ENCODE results near the gene CTPS1. TPM values are rescaled to one million over a fixed set of nuclear protein-coding genes. Genes with fewer than 3 reads are reported as not detected.

CTPS1 gene
- total RNA-seq, 2 donors from 2014 or later, result 48.8 to 56.9 TPM

- no peaks in the 10 kb centered on the region for H3K9me3 ChIP-seq (ENCODE audit: control insufficient read depth, low read length, poor library complexity, severe bottlenecking)
- no peak overlapping the region for H3K27ac Mint-ChIP-seq
- H3K36me3 Mint-ChIP-seq (ENCODE audit: low read depth), result peaks cover 22% of the 10 kb centered on the region
- no peak overlapping the region for H3K4me3 Mint-ChIP-seq
- DNase-seq (no peak), ATAC-seq (no peak)
- peaks cover 4% of the 10 kb centered on the region for H3K4me1 Mint-ChIP-seq
- no peaks in the 10 kb centered on the region for H3K27me3 Mint-ChIP-seq
Observed at GRCh38 chr1:40987439-40988276, 8.2 kb downstream of the CTPS1 start.

GRCh38 chr1:40988280-40988679, 8.8 kb downstream of the CTPS1 start:
- ATAC-seq, result no peak
- H3K27me3 Mint-ChIP-seq, result no peaks in the 10 kb centered on the region

GRCh38 chr1:40989066-40989465, 9.6 kb downstream of the CTPS1 start:
- DNase-seq (no peak), ATAC-seq (no peak)
- peaks cover 4% of the 10 kb centered on the region for H3K4me1 Mint-ChIP-seq
- no peak overlapping the region for H3K4me3 Mint-ChIP-seq
- peak overlapping the region; percentile 29 for H3K27ac Mint-ChIP-seq
- H3K27me3 Mint-ChIP-seq, result no peaks in the 10 kb centered on the region
- H3K9me3 ChIP-seq (ENCODE audit: control insufficient read depth, low read length, poor library complexity, severe bottlenecking), result no peaks in the 10 kb centered on the region
- peaks cover 22% of the 10 kb centered on the region for H3K36me3 Mint-ChIP-seq (ENCODE audit: low read depth)

More at GRCh38 chr1:40988280-40988679, 8.8 kb downstream of the CTPS1 start:
- no peak for DNase-seq
- Mint-ChIP-seq H3K27ac (no peak overlapping the region), H3K4me1 (peaks cover 4% of the 10 kb centered on the region), H3K36me3 (ENCODE audit: low read depth) (peaks cover 22% of the 10 kb centered on the region), H3K4me3 (no peak overlapping the region)
- H3K9me3 ChIP-seq (ENCODE audit: control insufficient read depth, low read length, poor library complexity, severe bottlenecking), result no peaks in the 10 kb centered on the region

- no peak for ATAC-seq
- no peaks in the 10 kb centered on the region for H3K27me3 Mint-ChIP-seq
- H3K36me3 Mint-ChIP-seq (ENCODE audit: low read depth), result peaks cover 20% of the 10 kb centered on the region
- peaks cover 7% of the 10 kb centered on the region for H3K4me1 Mint-ChIP-seq
- no peak for DNase-seq
- H3K4me3 Mint-ChIP-seq, result no peak overlapping the region
- no peak overlapping the region for H3K27ac Mint-ChIP-seq
- H3K9me3 ChIP-seq (ENCODE audit: control insufficient read depth, low read length, poor library complexity, severe bottlenecking), result no peaks in the 10 kb centered on the region
Observed at GRCh38 chr1:40997096-40997495, 17.6 kb downstream of the CTPS1 start.

- H3K4me3 Mint-ChIP-seq, result no peak overlapping the region
- DNase-seq, result no peak
- peaks cover 17% of the 10 kb centered on the region for H3K36me3 Mint-ChIP-seq (ENCODE audit: low read depth)
- H3K9me3 ChIP-seq (ENCODE audit: control insufficient read depth, low read length, poor library complexity, severe bottlenecking), result no peaks in the 10 kb centered on the region
- H3K27ac Mint-ChIP-seq, result no peak overlapping the region
- H3K27me3 Mint-ChIP-seq, result no peaks in the 10 kb centered on the region
- ATAC-seq, result no peak
- peaks cover 19% of the 10 kb centered on the region for H3K4me1 Mint-ChIP-seq
Observed at GRCh38 chr1:40998668-40999067, 19.2 kb downstream of the CTPS1 start.

GRCh38 chr1:41003127-41003639, 23.7 kb downstream of the CTPS1 start:
- ATAC-seq (no peak), DNase-seq (no peak)
- H3K4me3 Mint-ChIP-seq, result peak overlapping the region; percentile 28
- no peaks in the 10 kb centered on the region for H3K9me3 ChIP-seq (ENCODE audit: control insufficient read depth, low read length, poor library complexity, severe bottlenecking)
- no peaks in the 10 kb centered on the region for H3K27me3 Mint-ChIP-seq
- H3K27ac Mint-ChIP-seq, result peak overlapping the region; percentile 53
- peaks cover 15% of the 10 kb centered on the region for H3K36me3 Mint-ChIP-seq (ENCODE audit: low read depth)
- peaks cover 19% of the 10 kb centered on the region for H3K4me1 Mint-ChIP-seq

GRCh38 chr1:41003640-41004220, 24.2 kb downstream of the CTPS1 start:
- H3K27ac Mint-ChIP-seq, result peak overlapping the region; percentile 53
- DNase-seq, result peak; percentile 45 to 75 (median 52)
- H3K4me3 Mint-ChIP-seq, result no peak overlapping the region
- H3K9me3 ChIP-seq (ENCODE audit: control insufficient read depth, low read length, poor library complexity, severe bottlenecking), result no peaks in the 10 kb centered on the region
- H3K27me3 Mint-ChIP-seq, result no peaks in the 10 kb centered on the region
- peaks cover 16% of the 10 kb centered on the region for H3K36me3 Mint-ChIP-seq (ENCODE audit: low read depth)
- peaks cover 19% of the 10 kb centered on the region for H3K4me1 Mint-ChIP-seq
- peak; percentile 99 for ATAC-seq

GRCh38 chr1:41005876-41006275, 26.4 kb downstream of the CTPS1 start:
- no peaks in the 10 kb centered on the region for H3K9me3 ChIP-seq (ENCODE audit: control insufficient read depth, low read length, poor library complexity, severe bottlenecking)
- DNase-seq, result no peak
- Mint-ChIP-seq H3K27me3 (no peaks in the 10 kb centered on the region), H3K4me1 (peaks cover 14% of the 10 kb centered on the region), H3K27ac (no peak overlapping the region), H3K4me3 (no peak overlapping the region), H3K36me3 (ENCODE audit: low read depth) (peaks cover 9% of the 10 kb centered on the region)
- ATAC-seq, result no peak

GRCh38 chr1:41006942-41007865, 27.7 kb downstream of the CTPS1 start:
- Mint-ChIP-seq H3K36me3 (ENCODE audit: low read depth) (peaks cover 12% of the 10 kb centered on the region), H3K27ac (peak overlapping the region; percentile 29), H3K4me1 (peaks cover 16% of the 10 kb centered on the region), H3K4me3 (no peak overlapping the region), H3K27me3 (no peaks in the 10 kb centered on the region)
- H3K9me3 ChIP-seq (ENCODE audit: control insufficient read depth, low read length, poor library complexity, severe bottlenecking), result no peaks in the 10 kb centered on the region
- DNase-seq, result no peak
- no peak for ATAC-seq

GRCh38 chr1:41009466-41009865, 30.0 kb downstream of the CTPS1 start:
- no peaks in the 10 kb centered on the region for H3K9me3 ChIP-seq (ENCODE audit: control insufficient read depth, low read length, poor library complexity, severe bottlenecking)
- Mint-ChIP-seq H3K4me3 (no peak overlapping the region), H3K27me3 (no peaks in the 10 kb centered on the region), H3K36me3 (ENCODE audit: low read depth) (peaks cover 12% of the 10 kb centered on the region), H3K4me1 (peaks cover 7% of the 10 kb centered on the region), H3K27ac (no peak overlapping the region)
- ATAC-seq (no peak), DNase-seq (no peak)

GRCh38 chr1:41010345-41010744, 30.8 kb downstream of the CTPS1 start:
- Mint-ChIP-seq H3K4me1 (peaks cover 14% of the 10 kb centered on the region), H3K36me3 (ENCODE audit: low read depth) (peaks cover 14% of the 10 kb centered on the region), H3K27me3 (no peaks in the 10 kb centered on the region), H3K4me3 (no peak overlapping the region), H3K27ac (no peak overlapping the region)
- no peak for ATAC-seq
- DNase-seq, result no peak
- no peaks in the 10 kb centered on the region for H3K9me3 ChIP-seq (ENCODE audit: control insufficient read depth, low read length, poor library complexity, severe bottlenecking)

- ATAC-seq, result no peak
- Mint-ChIP-seq H3K27ac (no peak overlapping the region), H3K4me3 (no peak overlapping the region), H3K4me1 (peaks cover 14% of the 10 kb centered on the region), H3K36me3 (ENCODE audit: low read depth) (peaks cover 13% of the 10 kb centered on the region), H3K27me3 (no peaks in the 10 kb centered on the region)
- DNase-seq, result no peak
- no peaks in the 10 kb centered on the region for H3K9me3 ChIP-seq (ENCODE audit: control insufficient read depth, low read length, poor library complexity, severe bottlenecking)
Observed at GRCh38 chr1:41013024-41013423, 33.5 kb downstream of the CTPS1 start.

GRCh38 chr1:41013796-41014195, 34.3 kb downstream of the CTPS1 start:
- no peak for DNase-seq
- no peaks in the 10 kb centered on the region for H3K9me3 ChIP-seq (ENCODE audit: control insufficient read depth, low read length, poor library complexity, severe bottlenecking)
- ATAC-seq, result no peak
- no peaks in the 10 kb centered on the region for H3K27me3 Mint-ChIP-seq
- H3K27ac Mint-ChIP-seq, result no peak overlapping the region
- peaks cover 14% of the 10 kb centered on the region for H3K4me1 Mint-ChIP-seq
- H3K36me3 Mint-ChIP-seq (ENCODE audit: low read depth), result peaks cover 9% of the 10 kb centered on the region
- no peak overlapping the region for H3K4me3 Mint-ChIP-seq

All from T-helper 17 cell (primary cell).